ENCODE measurements around the gene ZNF428. TPM values are rescaled to one million over a fixed set of nuclear protein-coding genes. Genes with fewer than 3 reads are reported as not detected.
"Not testable (repeated sequence)": the region's sequence is repeated elsewhere in the genome, so short reads cannot be mapped to it uniquely, and the experiment has no call there.

The ZNF428 gene
- polyA plus RNA-seq, 4 donors, result 16.8 to 43.2 (median 25.3) TPM

DNA sequence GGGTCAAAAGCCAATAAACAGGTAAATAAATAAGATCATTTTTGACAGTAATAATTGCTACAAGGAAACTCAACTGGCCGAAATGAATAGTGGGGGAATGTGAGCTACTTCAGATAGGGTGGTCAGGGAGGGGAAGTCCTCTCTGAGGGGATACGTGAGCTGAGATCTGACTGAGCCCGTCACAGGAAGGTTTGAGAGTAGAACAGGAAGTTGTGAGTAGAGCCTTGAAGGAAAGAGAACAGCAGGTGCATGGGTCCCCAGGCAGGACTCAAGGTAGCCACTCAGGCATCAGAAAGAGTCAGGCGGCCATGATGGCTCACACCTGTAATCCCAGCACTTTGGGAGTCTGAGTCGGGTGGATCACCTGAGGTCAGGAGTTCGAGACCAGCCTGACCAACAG, 29.8 kb downstream of the ZNF428 start:
- H3K36me3 ChIP-seq (ENCODE audit: control insufficient read depth in 3 of 3, insufficient read depth in 2 of 3, low read depth in 1 of 3, low read length in 3 of 3), result peaks cover 2 to 69% (median 6%) of the 10 kb centered on the region in 3 donors
- no peaks in the 10 kb centered on the region for H3K9me3 ChIP-seq (ENCODE audit: control insufficient read depth in 2 of 2, insufficient read depth in 1 of 2, low read depth in 1 of 2, low read length in 1 of 2)
- no peak overlapping the region for H3K27ac ChIP-seq (ENCODE audit: low read depth in 1 of 3, low read length in 2 of 3)
- H3K4me3 ChIP-seq (ENCODE audit: low read depth in 1 of 3, low read length in 3 of 3), result no peak overlapping the region
- H3K4me1 ChIP-seq (ENCODE audit: control insufficient read depth in 3 of 3, insufficient read depth in 2 of 3, low read depth in 1 of 3, low read length in 2 of 3), result peaks cover 0 to 14% (median 0%) of the 10 kb centered on the region in 3 donors
- H3K27me3 ChIP-seq (ENCODE audit: control insufficient read depth in 3 of 3, insufficient read depth in 3 of 3, low read length in 3 of 3), result no peaks in the 10 kb centered on the region
- DNase-seq (no peak), FAIRE-seq (no peak)
- 73 to 88% (median 76%) methylated on average over 6 of the region's 6 CpGs for WGBS, 3 donors

DNA sequence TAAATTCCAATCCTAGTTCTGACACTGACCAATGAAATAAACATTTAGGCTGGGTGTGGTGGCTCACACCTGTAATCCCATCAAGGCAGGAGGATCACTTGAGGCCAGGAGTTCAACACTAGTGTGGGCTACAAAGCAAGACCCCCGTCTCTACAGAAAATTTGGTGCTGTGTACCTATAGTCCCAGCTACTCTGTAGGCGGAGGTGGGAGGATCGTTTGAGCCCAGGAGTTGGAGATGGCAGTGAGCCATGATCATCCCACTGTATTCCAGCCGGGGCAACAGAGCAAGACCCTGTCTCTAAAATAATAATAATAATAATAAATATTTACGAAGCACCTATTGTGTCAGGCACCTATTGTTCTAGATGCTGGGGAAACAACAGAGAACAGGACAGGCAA, 30.2 kb downstream of the ZNF428 start:
- H3K27ac ChIP-seq (ENCODE audit: low read depth in 1 of 3, low read length in 2 of 3), result no peak overlapping the region
- H3K9me3 ChIP-seq (ENCODE audit: control insufficient read depth in 2 of 2, insufficient read depth in 1 of 2, low read depth in 1 of 2, low read length in 1 of 2), result no peaks in the 10 kb centered on the region
- DNase-seq (no peak), FAIRE-seq (no peak)
- no peaks in the 10 kb centered on the region for H3K27me3 ChIP-seq (ENCODE audit: control insufficient read depth in 3 of 3, insufficient read depth in 3 of 3, low read length in 3 of 3)
- no peak overlapping the region for H3K4me3 ChIP-seq (ENCODE audit: low read depth in 1 of 3, low read length in 3 of 3)
- H3K36me3 ChIP-seq (ENCODE audit: control insufficient read depth in 3 of 3, insufficient read depth in 2 of 3, low read depth in 1 of 3, low read length in 3 of 3), result peaks cover 2 to 69% (median 6%) of the 10 kb centered on the region in 3 donors
- peaks cover 0 to 14% (median 0%) of the 10 kb centered on the region in 3 donors for H3K4me1 ChIP-seq (ENCODE audit: control insufficient read depth in 3 of 3, insufficient read depth in 2 of 3, low read depth in 1 of 3, low read length in 2 of 3)
- 89 to 91% (median 90%) methylated on average over 5 of the region's 5 CpGs for WGBS, 3 donors

DNA sequence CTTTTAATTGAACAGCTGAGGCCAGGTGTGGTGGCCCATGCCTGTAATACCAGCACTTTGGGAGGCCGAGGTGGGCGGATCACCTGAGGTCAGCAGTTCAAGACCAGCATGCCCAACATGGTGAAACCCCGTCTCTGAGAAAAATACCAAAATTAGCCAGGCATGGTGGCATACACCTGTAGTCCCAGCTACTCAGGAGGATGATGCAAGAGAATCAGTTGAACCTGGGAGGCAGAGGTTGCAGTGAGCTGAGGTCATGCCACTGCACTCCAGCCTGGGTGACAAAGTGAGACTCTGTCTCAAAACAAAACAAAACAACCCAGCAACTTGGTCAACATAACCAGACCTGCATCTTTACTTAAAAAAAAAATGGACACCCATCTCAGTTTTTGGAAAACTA, 32.4 kb downstream of the ZNF428 start:
- 94 to 99% (median 98%) methylated on average over 3 of the region's 3 CpGs for WGBS, 3 donors
- FAIRE-seq; H3K4me1 ChIP-seq (ENCODE audit: control insufficient read depth in 3 of 3, insufficient read depth in 2 of 3, low read depth in 1 of 3, low read length in 2 of 3); H3K27ac ChIP-seq (ENCODE audit: low read depth in 1 of 3, low read length in 2 of 3); DNase-seq; H3K9me3 ChIP-seq (ENCODE audit: control insufficient read depth in 2 of 2, insufficient read depth in 1 of 2, low read depth in 1 of 2, low read length in 1 of 2); H3K4me3 ChIP-seq (ENCODE audit: low read depth in 1 of 3, low read length in 3 of 3); H3K27me3 ChIP-seq (ENCODE audit: control insufficient read depth in 3 of 3, insufficient read depth in 3 of 3, low read length in 3 of 3): not testable (repeated sequence)
- H3K36me3 ChIP-seq (ENCODE audit: control insufficient read depth in 3 of 3, insufficient read depth in 2 of 3, low read depth in 1 of 3, low read length in 3 of 3), result peaks cover 0 to 54% (median 2%) of the 10 kb centered on the region in 3 donors

DNA sequence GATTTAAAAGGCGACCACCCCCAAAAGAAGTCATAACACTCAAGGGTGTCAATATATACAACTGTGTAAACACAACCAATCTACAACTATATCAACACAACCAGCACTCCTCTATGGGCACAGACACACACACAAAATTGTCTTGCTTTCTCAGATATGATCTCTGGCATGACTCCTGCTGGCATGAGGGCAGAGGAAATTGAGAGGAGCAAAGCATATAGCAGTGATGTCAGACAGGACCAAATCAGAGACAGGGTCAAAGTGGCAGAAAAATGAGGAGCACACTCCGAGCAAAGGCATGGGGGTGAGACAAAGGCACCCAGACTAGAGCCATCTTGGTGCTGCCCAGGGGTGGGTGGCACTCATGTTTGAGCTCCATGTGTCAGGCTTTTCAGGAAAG, 33.1 kb downstream of the ZNF428 start:
- no peak overlapping the region for H3K27ac ChIP-seq (ENCODE audit: low read depth in 1 of 3, low read length in 2 of 3)
- FAIRE-seq, result no peak
- peaks cover 0 to 47% (median 2%) of the 10 kb centered on the region in 3 donors for H3K36me3 ChIP-seq (ENCODE audit: control insufficient read depth in 3 of 3, insufficient read depth in 2 of 3, low read depth in 1 of 3, low read length in 3 of 3)

DNA sequence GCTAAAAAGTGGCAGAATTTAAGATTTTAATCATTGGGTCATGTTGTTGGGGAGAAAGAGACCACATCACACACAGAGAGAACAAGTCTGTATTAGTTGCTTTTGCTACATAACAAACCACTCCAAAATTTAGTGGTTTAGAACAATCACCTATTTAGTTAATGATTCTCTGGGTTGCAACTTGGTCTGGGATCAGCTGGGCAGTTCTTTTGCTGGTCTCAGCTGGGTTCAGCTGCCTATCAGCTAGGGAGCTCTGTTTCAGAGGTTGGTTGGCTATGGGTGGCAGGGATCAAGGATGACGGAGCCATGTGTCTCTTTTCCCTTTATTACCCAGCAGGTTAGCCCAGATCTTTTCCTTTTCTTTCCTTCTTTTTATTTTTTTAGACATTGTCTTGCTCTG, 34.9 kb downstream of the ZNF428 start:
- peak overlapping the region in 2 of 3 donors; percentile 51 to 70 for H3K27ac ChIP-seq (ENCODE audit: low read depth in 1 of 3, low read length in 2 of 3)
- WGBS, 3 donors, result 70 to 95% (median 90%) methylated on average over 1 of the region's 1 CpG

More for the DNA sequence above, 33.1 kb downstream of the ZNF428 start:
- no peak overlapping the region for H3K4me3 ChIP-seq (ENCODE audit: low read depth in 1 of 3, low read length in 3 of 3)
- DNase-seq, result no peak
- no peaks in the 10 kb centered on the region for H3K27me3 ChIP-seq (ENCODE audit: control insufficient read depth in 3 of 3, insufficient read depth in 3 of 3, low read length in 3 of 3)
- H3K9me3 ChIP-seq (ENCODE audit: control insufficient read depth in 2 of 2, insufficient read depth in 1 of 2, low read depth in 1 of 2, low read length in 1 of 2), result no peaks in the 10 kb centered on the region
- peaks cover 0 to 16% (median 0%) of the 10 kb centered on the region in 3 donors for H3K4me1 ChIP-seq (ENCODE audit: control insufficient read depth in 3 of 3, insufficient read depth in 2 of 3, low read depth in 1 of 3, low read length in 2 of 3)
- WGBS, 3 donors, result 70 to 93% (median 88%) methylated on average over 2 of the region's 2 CpGs

DNA sequence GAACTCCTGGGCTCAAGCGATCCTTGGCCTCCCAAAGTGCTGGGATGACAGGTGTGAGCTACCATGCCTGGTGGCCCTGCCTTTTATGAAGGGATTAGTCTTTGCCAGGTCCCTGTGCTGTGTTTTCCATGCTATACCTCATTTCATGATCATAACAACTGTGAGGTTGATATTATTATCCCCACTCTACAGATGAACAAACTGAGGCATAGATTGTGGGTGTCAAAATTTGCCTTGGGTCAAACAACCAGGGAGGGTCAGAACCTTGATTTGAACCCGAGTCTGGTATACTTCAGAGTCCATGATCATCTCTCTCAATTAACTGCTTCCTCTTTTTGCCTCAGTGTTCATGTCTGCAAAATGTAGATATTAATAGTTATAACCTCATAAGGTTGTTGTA, 36.9 kb downstream of the ZNF428 start:
- 90 to 93% (median 92%) methylated on average over 2 of the region's 2 CpGs for whole genome bisulfite sequencing, 3 donors
- FAIRE-seq (no peak), DNase-seq (no peak)
- Histone ChIP-seq H3K9me3 (ENCODE audit: control insufficient read depth in 2 of 2, insufficient read depth in 1 of 2, low read depth in 1 of 2, low read length in 1 of 2) (no peaks in the 10 kb centered on the region), H3K4me1 (ENCODE audit: control insufficient read depth in 3 of 3, insufficient read depth in 2 of 3, low read depth in 1 of 3, low read length in 2 of 3) (peaks cover 0 to 28% (median 0%) of the 10 kb centered on the region in 3 donors), H3K4me3 (ENCODE audit: low read depth in 1 of 3, low read length in 3 of 3) (no peak overlapping the region), H3K36me3 (ENCODE audit: control insufficient read depth in 3 of 3, insufficient read depth in 2 of 3, low read depth in 1 of 3, low read length in 3 of 3) (peaks cover 0 to 23% (median 2%) of the 10 kb centered on the region in 3 donors), H3K27me3 (ENCODE audit: control insufficient read depth in 3 of 3, insufficient read depth in 3 of 3, low read length in 3 of 3) (no peaks in the 10 kb centered on the region), H3K27ac (ENCODE audit: low read depth in 1 of 3, low read length in 2 of 3) (no peak overlapping the region)

More for the DNA sequence above, 34.9 kb downstream of the ZNF428 start:
- FAIRE-seq (no peak), DNase-seq (peak in 1 of 2 donors; percentile 28)
- Histone ChIP-seq H3K9me3 (ENCODE audit: control insufficient read depth in 2 of 2, insufficient read depth in 1 of 2, low read depth in 1 of 2, low read length in 1 of 2) (no peaks in the 10 kb centered on the region), H3K36me3 (ENCODE audit: control insufficient read depth in 3 of 3, insufficient read depth in 2 of 3, low read depth in 1 of 3, low read length in 3 of 3) (peaks cover 0 to 29% (median 2%) of the 10 kb centered on the region in 3 donors), H3K27me3 (ENCODE audit: control insufficient read depth in 3 of 3, insufficient read depth in 3 of 3, low read length in 3 of 3) (no peaks in the 10 kb centered on the region), H3K4me3 (ENCODE audit: low read depth in 1 of 3, low read length in 3 of 3) (no peak overlapping the region), H3K4me1 (ENCODE audit: control insufficient read depth in 3 of 3, insufficient read depth in 2 of 3, low read depth in 1 of 3, low read length in 2 of 3) (peaks cover 0 to 28% (median 0%) of the 10 kb centered on the region in 3 donors)

DNA sequence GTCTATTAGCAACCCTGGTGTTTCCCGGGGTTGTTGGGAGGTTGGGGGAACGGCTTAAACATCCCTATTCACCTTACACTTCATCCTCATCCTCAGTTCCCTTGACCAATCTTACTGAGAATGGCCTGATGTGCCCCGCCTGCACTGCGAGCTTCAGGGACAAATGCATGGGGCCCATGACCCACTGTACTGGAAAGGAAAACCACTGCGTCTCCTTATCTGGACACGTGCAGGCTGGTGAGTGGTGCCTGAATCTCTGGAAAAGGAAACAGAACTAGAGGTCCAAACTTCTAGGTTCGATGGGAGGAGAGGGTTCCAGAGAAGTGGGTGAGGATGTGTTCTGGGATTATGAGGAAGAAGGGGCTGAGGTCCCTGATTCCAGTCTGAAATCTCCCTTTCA, 38.0 kb downstream of the ZNF428 start:
- FAIRE-seq, result no peak
- 65 to 70% (median 66%) methylated on average over 7 of the region's 7 CpGs for WGBS, 3 donors
- H3K4me3 ChIP-seq (ENCODE audit: low read depth in 1 of 3, low read length in 3 of 3), result peak overlapping the region in 1 of 3 donors; percentile 80

DNA sequence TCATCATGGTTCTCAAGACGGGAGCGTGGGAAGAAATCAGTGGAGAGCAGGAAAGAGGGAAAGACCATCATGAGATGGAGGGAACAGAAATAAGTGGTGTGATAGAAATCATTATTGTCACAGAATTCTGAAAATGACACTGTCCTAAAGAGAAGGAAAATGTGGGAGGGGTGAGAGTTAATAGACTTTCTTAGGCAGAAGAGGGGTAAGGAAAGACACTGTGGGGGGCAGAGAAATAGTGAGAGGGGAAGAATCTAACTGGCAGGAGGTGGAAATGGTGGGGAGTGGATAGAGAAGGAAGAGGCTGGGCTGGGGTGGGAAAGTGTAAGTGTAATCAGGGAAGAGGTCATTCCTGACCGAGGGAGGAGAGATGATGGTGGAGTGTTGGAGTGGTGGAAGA, 40.6 kb downstream of the ZNF428 start:
- no peak overlapping the region for H3K27ac ChIP-seq (ENCODE audit: low read depth in 1 of 3, low read length in 2 of 3)
- no peaks in the 10 kb centered on the region for H3K9me3 ChIP-seq (ENCODE audit: control insufficient read depth in 2 of 2, insufficient read depth in 1 of 2, low read depth in 1 of 2, low read length in 1 of 2)
- no peak for DNase-seq
- H3K4me1 ChIP-seq (ENCODE audit: control insufficient read depth in 3 of 3, insufficient read depth in 2 of 3, low read depth in 1 of 3, low read length in 2 of 3), result peaks cover 0 to 34% (median 0%) of the 10 kb centered on the region in 3 donors
- WGBS, 3 donors, result 90 to 92% (median 90%) methylated on average over 3 of the region's 3 CpGs
- no peaks in the 10 kb centered on the region for H3K27me3 ChIP-seq (ENCODE audit: control insufficient read depth in 3 of 3, insufficient read depth in 3 of 3, low read length in 3 of 3)
- peaks cover 0 to 8% (median 0%) of the 10 kb centered on the region in 3 donors for H3K36me3 ChIP-seq (ENCODE audit: control insufficient read depth in 3 of 3, insufficient read depth in 2 of 3, low read depth in 1 of 3, low read length in 3 of 3)
- FAIRE-seq, result no peak
- no peak overlapping the region for H3K4me3 ChIP-seq (ENCODE audit: low read depth in 1 of 3, low read length in 3 of 3)

More for the DNA sequence above, 38.0 kb downstream of the ZNF428 start:
- Histone ChIP-seq H3K36me3 (ENCODE audit: control insufficient read depth in 3 of 3, insufficient read depth in 2 of 3, low read depth in 1 of 3, low read length in 3 of 3) (peaks cover 0 to 21% (median 0%) of the 10 kb centered on the region in 3 donors), H3K4me1 (ENCODE audit: control insufficient read depth in 3 of 3, insufficient read depth in 2 of 3, low read depth in 1 of 3, low read length in 2 of 3) (peaks cover 0 to 28% (median 0%) of the 10 kb centered on the region in 3 donors), H3K9me3 (ENCODE audit: control insufficient read depth in 2 of 2, insufficient read depth in 1 of 2, low read depth in 1 of 2, low read length in 1 of 2) (no peaks in the 10 kb centered on the region), H3K27me3 (ENCODE audit: control insufficient read depth in 3 of 3, insufficient read depth in 3 of 3, low read length in 3 of 3) (no peaks in the 10 kb centered on the region), H3K27ac (ENCODE audit: low read depth in 1 of 3, low read length in 2 of 3) (no peak overlapping the region)
- peak in 1 of 2 donors; percentile 28 for DNase-seq

Data from small intestine (tissue), 7 donors.